ENCODE results near the gene NCAM1.
"Not testable (repeated sequence)": the region's sequence is repeated elsewhere in the genome, so short reads cannot be mapped to it uniquely, and the experiment has no call there.

NCAM1 gene

GRCh38 chr11:112961146-112961668 is at the start of gene NCAM1:
TSS of gene NCAM1 (plus strand) at chr11:112961420.
- peaks cover 2% of the 10 kb centered on the region for H3K36me3 Mint-ChIP-seq
- H3K9me3 Mint-ChIP-seq, result no peaks in the 10 kb centered on the region
- DNase-seq, result peak; percentile 43
- CTCF ChIA-PET, result no interaction called here
- peaks cover 79% of the 10 kb centered on the region for H3K27me3 Mint-ChIP-seq
- peaks cover 15% of the 10 kb centered on the region for H3K4me1 Mint-ChIP-seq
- no peak within 1 kb of the TSS for H3K27ac Mint-ChIP-seq
- H3K4me3 Mint-ChIP-seq, result peak within 1 kb of the TSS; percentile 74

- CTCF ChIA-PET, result no interaction called here
- H3K4me3 Mint-ChIP-seq, result no peak overlapping the region
- H3K36me3 Mint-ChIP-seq, result no peaks in the 10 kb centered on the region
- H3K27ac Mint-ChIP-seq, result no peak overlapping the region
- no peak for DNase-seq
- peaks cover 4% of the 10 kb centered on the region for H3K27me3 Mint-ChIP-seq
- no peaks in the 10 kb centered on the region for H3K4me1 Mint-ChIP-seq
- peaks cover 1% of the 10 kb centered on the region for H3K9me3 Mint-ChIP-seq
Measured at GRCh38 chr11:112922606-112923005, 38.6 kb upstream of the NCAM1 start.

- H3K9me3 Mint-ChIP-seq, DNase-seq, H3K36me3 Mint-ChIP-seq, H3K27me3 Mint-ChIP-seq, CTCF ChIA-PET, H3K4me1 Mint-ChIP-seq, H3K4me3 Mint-ChIP-seq, H3K27ac Mint-ChIP-seq: not testable (repeated sequence)
Measured at GRCh38 chr11:112924836-112925235, 36.4 kb upstream of the NCAM1 start.

GRCh38 chr11:112925516-112926310 is 35.5 kb upstream of the NCAM1 start:
- DNase-seq, result no peak
- Mint-ChIP-seq H3K9me3 (no peaks in the 10 kb centered on the region), H3K4me1 (no peaks in the 10 kb centered on the region), H3K27ac (no peak overlapping the region), H3K4me3 (no peak overlapping the region), H3K36me3 (no peaks in the 10 kb centered on the region), H3K27me3 (peaks cover 4% of the 10 kb centered on the region)
- CTCF ChIA-PET, result no interaction called here

GRCh38 chr11:112928136-112928535 is 33.1 kb upstream of the NCAM1 start:
- Mint-ChIP-seq H3K4me3 (no peak overlapping the region), H3K9me3 (no peaks in the 10 kb centered on the region), H3K36me3 (no peaks in the 10 kb centered on the region), H3K27ac (no peak overlapping the region), H3K27me3 (peaks cover 4% of the 10 kb centered on the region), H3K4me1 (no peaks in the 10 kb centered on the region)
- DNase-seq, result no peak
- CTCF ChIA-PET, result no interaction called here

GRCh38 chr11:112929432-112929831 is 31.8 kb upstream of the NCAM1 start:
- DNase-seq, result no peak
- no peaks in the 10 kb centered on the region for H3K4me1 Mint-ChIP-seq
- no peak overlapping the region for H3K27ac Mint-ChIP-seq
- no peak overlapping the region for H3K4me3 Mint-ChIP-seq
- no peaks in the 10 kb centered on the region for H3K9me3 Mint-ChIP-seq
- no peaks in the 10 kb centered on the region for H3K36me3 Mint-ChIP-seq
- CTCF ChIA-PET, result no interaction called here
- peaks cover 9% of the 10 kb centered on the region for H3K27me3 Mint-ChIP-seq

- no peaks in the 10 kb centered on the region for H3K9me3 Mint-ChIP-seq
- CTCF ChIA-PET, result no interaction called here
- H3K4me3 Mint-ChIP-seq, result no peak overlapping the region
- H3K27me3 Mint-ChIP-seq, result peaks cover 9% of the 10 kb centered on the region
- no peaks in the 10 kb centered on the region for H3K36me3 Mint-ChIP-seq
- H3K4me1 Mint-ChIP-seq, result no peaks in the 10 kb centered on the region
- no peak overlapping the region for H3K27ac Mint-ChIP-seq
- no peak for DNase-seq
Measured at GRCh38 chr11:112931703-112932102, 29.5 kb upstream of the NCAM1 start.

GRCh38 chr11:112932593-112932992 is 28.6 kb upstream of the NCAM1 start:
- peaks cover 9% of the 10 kb centered on the region for H3K27me3 Mint-ChIP-seq
- CTCF ChIA-PET, result no interaction called here
- H3K27ac Mint-ChIP-seq, result no peak overlapping the region
- no peaks in the 10 kb centered on the region for H3K4me1 Mint-ChIP-seq
- no peak overlapping the region for H3K4me3 Mint-ChIP-seq
- H3K36me3 Mint-ChIP-seq, result no peaks in the 10 kb centered on the region
- no peaks in the 10 kb centered on the region for H3K9me3 Mint-ChIP-seq
- no peak for DNase-seq

GRCh38 chr11:112933970-112934369 is 27.2 kb upstream of the NCAM1 start:
- Mint-ChIP-seq H3K27ac (no peak overlapping the region), H3K4me3 (no peak overlapping the region), H3K36me3 (no peaks in the 10 kb centered on the region), H3K4me1 (no peaks in the 10 kb centered on the region), H3K27me3 (peaks cover 9% of the 10 kb centered on the region), H3K9me3 (no peaks in the 10 kb centered on the region)
- CTCF ChIA-PET, result no interaction called here
- no peak for DNase-seq

GRCh38 chr11:112941104-112941503 is 20.1 kb upstream of the NCAM1 start:
- Mint-ChIP-seq H3K4me3 (no peak overlapping the region), H3K36me3 (no peaks in the 10 kb centered on the region), H3K9me3 (no peaks in the 10 kb centered on the region), H3K4me1 (no peaks in the 10 kb centered on the region), H3K27ac (no peak overlapping the region), H3K27me3 (no peaks in the 10 kb centered on the region)
- CTCF ChIA-PET, result no interaction called here
- DNase-seq, result no peak

GRCh38 chr11:112942966-112943643 is 18.1 kb upstream of the NCAM1 start:
- H3K36me3 Mint-ChIP-seq, result no peaks in the 10 kb centered on the region
- CTCF ChIA-PET, result no interaction called here
- H3K4me3 Mint-ChIP-seq, result no peak overlapping the region
- H3K27me3 Mint-ChIP-seq, result no peaks in the 10 kb centered on the region
- DNase-seq, result no peak
- no peak overlapping the region for H3K27ac Mint-ChIP-seq
- H3K9me3 Mint-ChIP-seq, result no peaks in the 10 kb centered on the region
- H3K4me1 Mint-ChIP-seq, result no peaks in the 10 kb centered on the region

GRCh38 chr11:112946866-112947265 is 14.4 kb upstream of the NCAM1 start:
- no peaks in the 10 kb centered on the region for H3K4me1 Mint-ChIP-seq
- H3K27ac Mint-ChIP-seq, result no peak overlapping the region
- no peaks in the 10 kb centered on the region for H3K27me3 Mint-ChIP-seq
- DNase-seq, result no peak
- no peak overlapping the region for H3K4me3 Mint-ChIP-seq
- H3K9me3 Mint-ChIP-seq, result no peaks in the 10 kb centered on the region
- CTCF ChIA-PET, result no interaction called here
- no peaks in the 10 kb centered on the region for H3K36me3 Mint-ChIP-seq

- Mint-ChIP-seq H3K9me3 (no peaks in the 10 kb centered on the region), H3K4me1 (no peaks in the 10 kb centered on the region), H3K36me3 (no peaks in the 10 kb centered on the region), H3K4me3 (no peak overlapping the region), H3K27ac (no peak overlapping the region), H3K27me3 (no peaks in the 10 kb centered on the region)
- DNase-seq, result no peak
- CTCF ChIA-PET, result no interaction called here
Measured at GRCh38 chr11:112949781-112950575, 11.2 kb upstream of the NCAM1 start.

- CTCF ChIA-PET, result no interaction called here
- H3K36me3 Mint-ChIP-seq, result peaks cover 2% of the 10 kb centered on the region
- H3K9me3 Mint-ChIP-seq, result no peaks in the 10 kb centered on the region
- peaks cover 66% of the 10 kb centered on the region for H3K27me3 Mint-ChIP-seq
- H3K4me3 Mint-ChIP-seq, result no peak overlapping the region
- no peak for DNase-seq
- no peak overlapping the region for H3K27ac Mint-ChIP-seq
- peaks cover 14% of the 10 kb centered on the region for H3K4me1 Mint-ChIP-seq
Measured at GRCh38 chr11:112958670-112959069, 2.5 kb upstream of the NCAM1 start.
